HL-60/S4 treated with phorbol 12-myristate 13-acetate at 8.2 ng/mL for 4 days and 3 days (cell line): Measurements from ENCODE around the gene SOCS1.
"Not testable (repeated sequence)": the region's sequence is repeated elsewhere in the genome, so short reads cannot be mapped to it uniquely, and the experiment has no call there.

Source experiments
- in situ Hi-C: fragments of 300-500 bp; cut with MboI; formaldehyde crosslinking; loops from 2 replicates; pipeline ENCODE4 v1.15.0; 2022; ENCODE audit warnings: low sequenced_read_pairs

The SOCS1 gene

DNA sequence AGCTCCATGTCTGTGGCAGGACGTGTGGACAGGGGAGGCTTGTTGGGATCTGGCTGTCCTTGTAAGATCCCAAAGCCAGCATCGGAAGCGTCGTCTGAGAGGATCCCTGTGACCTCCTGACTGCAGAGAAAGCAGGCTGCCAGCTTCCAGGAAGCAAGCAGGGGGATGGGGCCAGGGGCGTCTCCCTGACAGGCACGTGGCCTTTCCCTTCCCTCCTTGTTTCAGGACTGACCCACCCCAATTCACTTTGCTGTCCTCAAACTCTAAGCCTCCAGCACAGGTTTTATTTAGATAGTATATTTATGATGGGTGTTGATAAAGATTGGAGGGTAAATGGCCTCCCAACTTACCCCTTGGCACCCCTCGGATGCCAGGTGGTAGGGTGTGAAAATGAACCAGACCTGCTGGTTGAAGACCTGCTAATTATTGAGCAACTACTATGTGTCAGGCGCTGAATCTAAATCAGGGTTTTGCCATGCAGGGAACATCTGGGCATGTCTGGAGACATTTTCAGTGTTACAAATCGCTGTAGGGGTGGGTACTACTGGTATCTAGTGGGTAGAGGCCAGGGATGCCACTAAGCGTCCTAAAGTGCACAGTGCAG lies 24.5 kb downstream of the SOCS1 start:
- in situ Hi-C loops = no loop called here

DNA sequence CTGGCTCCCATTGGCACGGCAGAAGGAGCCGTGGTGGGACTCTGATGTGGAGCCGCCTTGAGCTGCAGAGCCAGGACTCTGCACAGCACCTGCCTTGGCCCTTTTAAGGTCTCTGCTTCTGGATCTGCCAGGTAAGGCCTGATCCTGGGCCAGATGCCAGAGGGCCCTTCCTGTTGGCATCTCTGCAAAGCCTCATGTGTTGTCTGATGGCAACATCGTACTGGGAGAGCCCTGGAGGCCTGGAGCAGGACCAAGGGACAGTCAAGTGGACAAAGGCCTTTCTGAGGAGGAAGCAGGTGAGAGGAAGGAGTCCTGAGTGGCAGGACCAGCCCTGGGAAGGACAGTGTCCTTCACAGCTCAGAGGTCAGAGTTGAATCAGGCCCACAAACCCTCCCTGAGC lies 26.1 kb downstream of the SOCS1 start:
- in situ Hi-C loops = no loop called here

DNA sequence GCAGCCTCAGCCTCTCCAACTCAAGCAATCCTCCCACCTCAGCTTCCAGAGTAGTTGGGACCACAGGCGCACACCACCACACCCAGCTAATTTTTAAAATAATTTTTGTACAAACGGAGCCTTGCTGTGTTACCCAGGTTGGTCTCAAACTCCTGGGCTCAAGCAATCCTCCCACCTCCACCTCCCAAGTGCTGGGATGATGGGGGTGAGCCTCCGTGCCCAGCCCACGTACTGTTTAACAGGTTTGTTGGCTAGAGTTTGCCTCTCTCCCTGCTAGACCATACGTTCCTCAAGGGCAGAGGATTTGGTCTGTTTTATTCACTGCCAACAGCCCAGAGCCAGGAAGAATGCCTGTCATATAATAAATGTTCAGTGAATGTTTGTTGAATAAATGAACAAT lies 26.6 kb downstream of the SOCS1 start:
- in situ Hi-C loops = no loop called here

DNA sequence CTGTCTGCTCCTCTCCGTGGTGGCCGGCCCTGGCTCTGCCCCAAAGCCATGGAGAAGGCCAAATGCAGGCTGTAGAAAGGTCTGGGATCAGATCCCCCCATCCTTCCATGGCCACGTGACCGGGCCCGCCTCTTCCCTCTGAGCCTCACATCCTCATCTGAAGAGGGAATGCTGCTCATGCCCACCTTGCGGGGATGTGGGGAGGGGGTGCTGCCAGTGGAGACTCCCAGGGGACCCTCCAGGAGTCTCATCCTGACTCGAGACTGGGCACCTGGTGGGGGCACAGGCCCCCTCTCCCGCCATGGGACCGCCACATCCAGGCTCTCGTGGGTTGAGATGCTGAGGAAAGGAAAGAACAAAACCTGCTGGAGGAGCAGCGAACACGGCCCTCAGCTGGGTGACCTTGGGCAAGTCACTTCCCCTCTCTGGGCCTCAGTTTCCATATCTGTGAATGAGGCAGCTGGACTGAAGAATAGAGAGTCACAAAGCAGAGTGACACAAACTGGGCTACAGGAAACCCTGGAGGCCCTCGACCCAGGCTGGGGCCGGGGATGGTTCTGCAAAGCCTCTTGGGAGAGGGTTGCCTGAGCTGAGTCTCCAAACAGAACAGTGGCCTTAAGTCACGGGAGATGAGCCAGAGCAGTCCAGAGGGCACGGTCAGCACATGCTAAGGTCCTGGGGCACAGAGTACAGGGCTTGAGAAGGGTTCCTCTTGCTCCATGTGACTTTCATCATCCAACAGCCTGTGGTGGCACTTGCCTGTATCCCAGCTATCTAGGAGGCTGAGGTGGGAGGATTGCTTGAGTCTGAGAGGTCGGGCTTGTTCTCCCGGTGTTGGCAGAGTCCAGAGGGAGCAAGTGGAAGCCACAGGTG lies 30.1 kb downstream of the SOCS1 start:
- in situ Hi-C loops = no loop called here

DNA sequence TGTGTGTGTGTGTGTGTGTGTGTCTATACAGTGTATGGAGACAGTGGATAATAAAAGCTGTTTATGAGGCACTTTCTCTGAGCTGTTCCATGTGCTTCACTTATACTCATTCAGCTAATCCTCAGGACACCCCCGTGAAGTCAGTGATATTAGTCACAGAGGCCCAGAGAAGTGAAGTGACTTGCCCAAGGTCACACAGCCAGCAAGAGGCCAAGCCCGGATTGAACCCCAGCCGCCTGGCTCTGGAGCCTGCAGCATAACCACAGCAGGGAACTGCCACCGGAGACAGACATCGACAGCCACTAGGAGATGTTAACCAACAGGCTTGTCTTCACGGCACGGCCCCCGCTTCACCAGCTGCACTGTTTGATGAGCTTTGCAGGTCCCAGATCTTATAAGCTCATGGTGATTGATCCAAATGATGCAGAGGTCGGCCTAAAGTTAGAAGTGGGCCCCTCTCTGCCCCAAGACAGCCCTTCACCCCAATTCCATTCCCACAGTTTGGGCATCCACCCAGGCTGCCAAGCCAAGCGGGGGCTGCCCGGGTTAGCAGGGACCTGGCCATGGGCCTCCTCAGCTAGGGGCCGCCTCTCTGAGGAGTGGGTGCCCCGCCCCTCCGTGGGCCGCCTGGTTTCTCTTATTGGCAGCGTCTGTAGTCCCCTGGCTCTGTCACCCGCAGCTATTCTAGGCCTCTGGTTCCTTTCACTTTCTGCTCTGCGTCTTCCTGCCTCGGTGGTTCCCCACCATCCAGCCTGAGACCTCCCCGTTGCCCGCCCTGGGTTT lies 30.9 kb downstream of the SOCS1 start:
- in situ Hi-C loops = no loop called here

DNA sequence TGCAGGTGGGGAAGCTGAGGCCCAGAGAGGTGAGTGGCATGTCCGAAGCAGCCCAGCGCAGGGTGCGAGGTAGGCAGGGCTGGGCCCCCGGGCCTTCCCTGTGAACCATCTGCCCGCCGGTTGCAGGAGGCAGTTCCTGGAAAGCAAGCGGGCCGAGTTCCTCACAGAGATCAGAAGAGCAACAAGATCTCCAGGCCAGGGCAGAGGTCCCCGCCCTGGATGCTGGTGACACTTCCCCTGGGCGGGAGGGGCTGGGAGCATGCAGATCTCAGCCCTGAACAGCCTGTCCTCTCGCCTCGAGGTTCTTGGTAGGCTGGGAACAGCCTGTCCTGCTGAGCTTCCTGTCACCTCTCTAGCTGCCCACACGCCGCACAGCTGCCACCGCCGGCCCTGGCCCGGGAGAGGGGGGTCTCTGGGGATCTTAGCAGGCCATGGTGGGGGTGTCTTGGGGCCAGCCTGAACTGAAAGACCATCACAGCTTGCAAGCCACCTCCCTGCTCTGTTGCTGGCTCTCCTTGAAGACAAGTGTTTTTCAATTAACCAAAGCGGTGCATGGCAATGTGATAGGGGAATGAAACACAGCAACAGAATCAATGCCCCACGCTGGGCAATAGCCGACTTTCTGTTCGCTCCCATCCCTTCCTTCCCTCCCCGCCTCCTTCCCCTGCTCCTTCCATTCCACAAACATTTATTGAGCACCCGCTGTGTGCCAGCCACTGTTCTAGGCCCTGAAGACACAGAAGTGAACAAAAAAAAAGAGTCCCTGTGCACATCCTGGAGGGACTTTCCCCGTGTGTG lies 31.7 kb downstream of the SOCS1 start:
- in situ Hi-C loops = no loop called here

DNA sequence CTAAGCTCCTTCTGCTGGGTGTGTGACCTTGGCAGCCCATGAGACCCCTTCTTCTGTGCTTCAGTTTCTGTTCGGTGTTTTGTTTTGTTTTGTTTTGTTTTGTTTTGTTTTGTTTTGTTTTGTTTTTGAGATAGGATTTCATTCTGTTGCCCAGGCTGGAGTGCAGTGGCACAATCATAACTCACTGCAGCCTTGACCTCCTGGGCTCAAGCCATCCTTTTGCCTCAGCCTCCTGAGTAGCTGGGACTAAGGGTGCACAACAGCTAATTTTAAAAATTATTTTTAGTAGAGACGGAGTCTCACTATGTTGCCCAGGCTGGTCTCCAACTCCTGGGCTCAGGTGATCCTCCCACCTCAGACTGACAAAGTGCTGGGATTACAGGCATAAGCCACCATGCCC lies 35.5 kb downstream of the SOCS1 start:
- in situ Hi-C loops = not testable (repeated sequence)

DNA sequence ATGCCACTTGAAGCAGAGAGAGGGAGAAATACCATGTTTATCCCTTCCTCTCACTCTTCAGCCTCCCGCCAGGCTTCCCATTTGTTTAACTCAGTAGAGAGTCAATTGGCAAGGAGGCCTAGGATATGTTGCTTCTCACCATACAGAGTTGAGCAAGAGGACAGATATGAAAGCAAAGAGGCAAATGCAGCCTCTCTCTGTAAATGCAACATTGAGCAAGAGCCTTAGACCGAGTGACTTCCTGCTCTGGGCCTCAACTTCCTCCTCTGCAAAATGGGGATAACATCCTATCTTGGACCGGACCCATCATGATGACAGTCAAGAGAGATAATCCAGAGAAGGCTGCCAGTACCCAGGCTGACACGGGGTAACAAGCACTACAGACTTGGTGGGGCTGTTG lies 36.8 kb downstream of the SOCS1 start:
- in situ Hi-C loops = no loop called here

DNA sequence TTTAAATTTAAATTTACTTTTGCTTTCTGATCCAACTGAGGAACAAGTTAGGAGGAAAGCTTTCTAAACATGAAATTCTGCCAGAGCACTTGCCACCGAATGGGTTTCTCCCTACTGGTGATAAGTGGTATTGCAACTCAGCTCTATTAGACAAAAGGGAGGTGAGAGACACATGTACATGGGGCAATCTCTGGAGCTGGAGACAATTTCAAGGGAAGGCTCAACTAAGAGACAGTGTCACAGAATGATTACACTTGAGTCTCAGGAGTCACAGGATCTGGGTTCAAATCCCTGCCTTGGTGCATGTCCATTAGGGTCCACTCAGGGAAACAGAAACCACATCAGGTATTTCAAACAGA lies 37.4 kb downstream of the SOCS1 start:
- in situ Hi-C loops = no loop called here

DNA sequence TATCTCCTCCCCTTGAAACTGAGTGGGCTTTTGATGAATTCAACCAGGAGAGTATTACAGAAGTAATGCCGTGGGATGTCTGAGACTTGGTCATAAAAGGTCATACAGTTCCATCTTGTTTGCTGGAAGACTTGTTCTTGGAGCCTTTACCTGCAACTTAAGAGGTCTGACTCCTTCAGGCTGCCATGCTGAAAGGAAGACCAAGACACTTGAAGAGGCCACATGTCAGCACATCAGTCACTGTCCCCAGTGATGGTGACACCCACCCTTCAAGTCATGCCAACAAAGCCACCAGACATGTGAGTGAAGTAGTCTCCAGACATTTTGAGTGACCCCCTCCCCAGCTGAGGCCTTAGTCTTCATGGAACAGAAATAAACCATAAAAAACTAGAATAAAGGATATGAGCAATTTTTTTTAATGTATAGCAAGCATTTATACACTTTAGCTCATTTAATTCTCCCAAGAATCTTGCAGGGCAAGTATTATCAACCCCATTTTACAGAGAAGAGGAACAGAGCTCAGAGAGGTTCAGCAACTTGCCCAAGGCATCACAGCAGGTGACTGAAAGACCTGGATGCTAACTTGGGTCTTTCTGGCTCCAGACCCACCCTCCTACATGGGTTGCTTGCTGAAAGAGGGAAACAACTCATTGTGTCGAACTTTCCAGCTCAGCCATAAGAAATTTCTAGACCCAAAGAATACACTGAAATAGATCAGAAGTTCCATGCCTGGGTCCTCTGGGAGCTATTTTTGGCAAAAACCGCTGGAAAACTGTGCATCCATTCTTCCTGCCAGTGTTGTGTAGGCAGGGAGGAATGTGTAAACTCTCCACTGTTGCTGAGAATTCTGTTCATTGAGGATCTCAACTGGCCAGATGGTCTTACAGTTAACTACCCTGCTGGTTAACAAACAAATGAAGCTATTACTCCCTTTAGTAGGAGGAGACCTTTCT lies 38.1 kb downstream of the SOCS1 start:
- in situ Hi-C loops = no loop called here

DNA sequence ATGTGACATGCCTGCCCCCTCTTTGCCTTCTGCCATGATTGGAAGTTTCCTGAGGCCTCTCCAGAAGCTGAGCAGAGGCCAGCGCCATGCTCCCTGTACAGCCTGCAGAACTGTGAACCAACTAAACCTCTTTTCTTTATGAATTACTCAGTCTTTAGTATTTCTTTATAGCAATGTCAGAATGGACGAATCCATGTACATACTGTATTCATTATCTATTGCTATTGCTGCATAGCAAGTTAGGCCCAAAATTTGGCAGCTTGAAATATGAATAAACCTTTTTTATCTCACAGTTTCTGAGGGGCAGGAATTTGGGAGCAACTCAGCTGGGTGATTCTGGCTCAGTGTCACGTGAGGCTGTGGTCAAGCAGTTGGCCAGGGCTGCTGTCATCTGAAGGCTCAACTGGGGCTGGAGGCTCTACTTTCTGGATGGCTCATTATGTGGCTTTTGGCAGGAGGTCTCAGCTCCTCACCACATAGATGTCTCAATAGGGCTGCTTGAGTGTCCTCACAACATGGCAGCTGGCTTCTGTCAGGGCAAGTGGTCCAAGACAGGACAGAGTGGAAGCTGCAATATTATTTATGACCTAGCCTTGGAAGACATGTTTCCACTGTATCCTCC lies 40.0 kb downstream of the SOCS1 start:
- in situ Hi-C loops = no loop called here

DNA sequence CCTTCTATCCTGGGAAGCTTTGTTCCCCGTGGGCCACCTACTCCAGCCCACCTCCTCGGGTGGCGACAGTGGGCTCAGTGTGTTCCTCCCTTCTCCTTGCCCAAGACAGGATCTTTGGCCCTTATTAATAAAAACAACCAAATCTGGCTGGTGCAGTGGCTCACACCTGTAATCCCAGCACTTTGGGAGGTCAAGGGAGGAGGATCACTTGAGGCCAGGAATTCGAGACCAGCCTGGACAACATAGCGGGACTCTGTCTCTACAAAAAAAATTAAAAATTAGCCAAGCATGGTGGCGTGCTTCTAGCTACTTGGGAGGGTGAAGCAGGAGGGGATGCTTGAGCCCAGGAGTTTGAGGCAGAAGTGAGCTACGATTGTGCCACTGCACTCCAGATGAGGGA lies 42.2 kb downstream of the SOCS1 start:
- in situ Hi-C loops = no loop called here

DNA sequence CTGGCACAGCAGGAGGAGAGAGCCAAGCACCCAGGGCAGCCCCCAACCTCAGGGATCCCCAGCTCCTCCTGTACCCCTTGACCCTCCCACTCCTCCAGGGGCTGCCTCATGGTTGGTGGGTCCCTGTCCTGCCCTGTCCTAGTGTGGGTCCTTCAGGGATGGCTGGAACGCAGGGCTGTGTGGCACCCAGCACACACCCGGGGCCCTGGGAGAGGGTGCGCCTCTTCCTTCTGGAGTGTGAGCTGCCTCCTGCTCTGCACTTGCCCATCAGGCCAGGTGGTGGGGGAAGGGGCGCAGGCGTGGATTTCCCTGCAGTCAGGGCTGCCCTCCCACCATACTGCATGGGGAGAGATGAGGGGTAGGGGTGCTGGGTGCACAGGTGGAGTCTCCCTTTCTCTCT lies 42.6 kb downstream of the SOCS1 start:
- in situ Hi-C loops = no loop called here

DNA sequence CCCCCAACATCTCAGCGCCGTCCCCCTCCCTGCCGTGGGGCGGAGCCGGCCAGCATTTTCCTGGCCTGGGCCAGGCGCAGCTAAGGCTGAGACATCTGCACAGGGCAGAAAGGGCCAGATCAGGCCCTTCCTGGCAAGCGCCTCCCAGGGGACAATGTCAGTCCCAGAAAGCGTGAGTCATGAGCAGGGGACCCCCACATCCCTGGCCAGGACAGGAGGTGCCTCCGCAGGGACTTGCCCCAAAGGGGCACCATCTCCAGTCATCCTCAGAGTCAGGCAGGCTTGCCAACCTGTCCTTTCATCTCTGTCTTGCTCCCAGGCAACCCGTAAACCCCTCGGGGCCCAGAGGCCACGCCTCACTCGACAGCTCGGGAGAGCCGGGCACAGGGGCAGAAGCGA lies 43.2 kb downstream of the SOCS1 start:
- in situ Hi-C loops = no loop called here

DNA sequence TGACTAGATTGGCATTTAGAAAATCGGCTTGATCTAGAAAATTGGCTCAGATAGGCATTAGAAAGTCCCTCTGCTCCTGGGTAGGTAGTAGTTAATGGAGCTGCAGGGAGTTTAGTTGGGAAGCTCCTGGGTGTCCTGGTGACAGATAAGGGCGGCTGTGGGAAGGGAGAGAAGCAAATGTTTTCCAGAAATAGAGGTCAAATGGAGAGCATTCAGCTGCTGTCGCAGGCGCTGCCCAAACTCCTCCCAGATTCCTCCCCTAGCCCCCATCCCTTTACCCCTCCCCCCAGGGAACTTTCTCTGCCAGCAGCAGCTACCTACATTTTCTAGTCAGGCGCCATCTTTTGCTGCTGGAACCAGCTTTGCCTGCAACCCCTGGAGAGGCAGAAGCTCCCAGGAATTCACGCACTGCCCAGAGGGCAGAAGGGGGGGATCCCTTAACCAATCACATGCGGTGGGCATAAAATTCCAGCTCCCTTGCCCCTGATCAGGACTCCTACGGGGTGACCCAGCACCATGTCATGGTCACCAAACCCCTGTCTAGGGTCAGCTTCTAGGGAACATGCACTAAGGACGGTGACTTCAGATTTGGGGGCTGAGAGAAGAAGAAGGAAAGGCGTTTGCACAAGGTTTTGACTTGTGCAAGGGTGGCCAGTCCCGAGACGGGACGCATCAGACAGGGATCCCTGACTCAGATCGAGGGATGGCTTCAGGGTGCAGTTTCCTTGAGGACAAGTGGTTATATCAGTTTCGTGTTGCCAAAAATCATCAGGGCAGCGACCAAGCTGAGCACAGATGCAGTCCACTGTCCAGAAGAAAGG lies 43.8 kb downstream of the SOCS1 start:
- in situ Hi-C loops = no loop called here

DNA sequence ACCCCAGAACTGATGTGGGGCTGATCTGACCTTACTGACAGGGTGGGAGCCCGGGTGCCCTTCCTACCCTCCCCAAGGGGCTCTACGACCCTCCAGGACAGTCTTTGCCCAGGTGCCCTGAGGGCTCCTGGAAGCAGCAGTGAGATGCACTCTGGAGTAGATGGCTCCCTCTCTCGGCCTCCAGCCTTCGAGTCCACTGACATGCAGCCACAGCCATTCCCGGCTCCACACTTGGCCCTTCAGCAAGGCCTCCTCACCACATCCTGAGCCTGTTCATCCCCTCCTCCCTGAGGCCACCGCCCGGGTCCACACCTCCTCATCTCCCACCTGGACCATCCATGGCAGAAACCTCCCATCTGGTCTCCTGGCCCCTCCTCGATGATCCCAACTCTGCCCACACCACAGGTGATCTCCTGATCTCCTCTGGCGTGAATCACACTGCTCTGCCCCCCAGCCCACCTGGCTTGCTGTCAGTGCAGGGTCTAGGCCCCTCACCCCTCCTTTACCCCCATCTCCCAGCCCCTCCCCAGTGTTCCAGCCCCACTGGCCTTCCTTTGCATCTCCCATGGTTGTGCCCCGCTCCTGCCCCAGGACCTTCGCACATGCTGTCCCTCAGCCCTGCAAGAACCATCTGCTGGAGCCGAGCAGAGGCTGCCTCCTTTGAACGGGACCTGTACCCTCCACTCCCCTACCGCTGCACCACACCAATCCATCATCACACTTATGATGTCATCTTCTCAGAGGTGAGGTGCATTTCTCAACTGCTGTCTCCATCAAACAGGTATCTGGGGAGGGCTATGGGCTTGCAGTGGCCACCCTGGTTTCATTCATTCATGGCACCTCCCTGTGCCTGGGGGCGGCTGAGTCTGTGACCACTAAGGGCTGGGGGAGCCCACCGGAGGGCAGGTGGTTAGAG lies 44.7 kb downstream of the SOCS1 start:
- in situ Hi-C loops = no loop called here

DNA sequence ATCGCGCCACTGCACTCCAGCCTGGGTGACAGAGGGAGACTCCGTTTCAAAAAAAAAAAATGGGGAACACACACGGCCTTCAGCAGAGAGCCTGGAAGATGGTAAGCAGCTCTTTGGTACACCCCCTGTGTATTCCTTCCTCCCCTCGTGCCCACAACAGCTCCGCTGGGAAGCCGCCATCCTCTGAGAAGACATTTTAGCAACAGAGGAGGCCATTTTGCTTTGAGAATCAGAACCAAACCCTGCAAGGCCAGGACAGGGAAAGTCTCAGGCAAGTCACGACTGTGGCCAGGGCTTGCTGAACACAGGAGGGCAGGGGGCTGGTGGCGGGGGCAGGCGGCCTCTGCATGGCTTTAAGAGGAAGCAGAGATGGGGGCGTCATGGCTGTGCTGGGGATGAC lies 45.7 kb downstream of the SOCS1 start:
- in situ Hi-C loops = no loop called here
